Astrocyte (in vitro differentiated cells and primary cell): Measurements from ENCODE around the gene IL17B. TPM values are rescaled to one million over a fixed set of nuclear protein-coding genes. Genes with fewer than 3 reads are reported as not detected.
A peak's percentile ranks its signal among the peaks of the same experiment; 100 is the strongest.

ENCODE experiments used
- DNase-seq: peaks from one replicate; pipeline ENCODE4 v3.0.0-alpha.2; 2010; ENCODE audit warnings: low read depth
- FAIRE-seq: peaks from 2 replicates; lab custom pipeline; 2011; peaks lifted over from hg19 to GRCh38; lab: Jason Lieb, UNC
- H2AFZ ChIP-seq: 2 replicates; pipeline ENCODE4 v1.6.0; 2012; ENCODE audit warnings: low read depth, low read length, inconsistent platforms
- H3K27ac ChIP-seq: 2 replicates; pipeline ENCODE4 v1.5.1; 2011; ENCODE audit warnings: low read depth, low read length, inconsistent platforms
- H3K27me3 ChIP-seq: 2 replicates; pipeline ENCODE4 v1.6.0; 2011; ENCODE audit warnings: low read length, inconsistent platforms; ENCODE audit not compliant: insufficient read depth
- H3K36me3 ChIP-seq: 2 replicates; pipeline ENCODE4 v1.5.1; 2011; ENCODE audit warnings: low read length, inconsistent platforms; ENCODE audit not compliant: insufficient read depth
- H3K4me1 ChIP-seq: 2 replicates; pipeline ENCODE4 v1.5.1; 2011; ENCODE audit warnings: low read length, inconsistent platforms; ENCODE audit not compliant: insufficient read depth
- H3K4me2 ChIP-seq: 2 replicates; pipeline ENCODE4 v1.6.0; 2012; ENCODE audit warnings: low read length, inconsistent platforms
- H3K4me3 ChIP-seq: 2 replicates; pipeline ENCODE4 v1.5.1; 2011; ENCODE audit warnings: low read depth, mild to moderate bottlenecking, low read length, inconsistent platforms; ENCODE audit not compliant: insufficient read depth
- H3K79me2 ChIP-seq: 2 replicates; pipeline ENCODE4 v1.6.0; 2012; ENCODE audit warnings: mild to moderate bottlenecking, low read length, inconsistent platforms; ENCODE audit not compliant: insufficient read depth
- H3K9ac ChIP-seq: 2 replicates; pipeline ENCODE4 v1.6.0; 2012; ENCODE audit warnings: mild to moderate bottlenecking, low read length, inconsistent platforms
- H3K9me3 ChIP-seq: 2 replicates; pipeline ENCODE4 v1.5.1; 2012; ENCODE audit warnings: low read depth, mild to moderate bottlenecking, low read length, inconsistent platforms; ENCODE audit not compliant: insufficient read depth
- H4K20me1 ChIP-seq: 2 replicates; pipeline ENCODE4 v1.6.0; 2012; ENCODE audit warnings: low read length, inconsistent platforms; ENCODE audit not compliant: insufficient read depth
- H3K27ac Mint-ChIP-seq: one replicate; pipeline ENCODE4 v1.8.0; 2021; ENCODE audit warnings: mild to moderate bottlenecking, mixed read lengths; ENCODE audit not compliant: unreplicated experiment
- H3K27me3 Mint-ChIP-seq: one replicate; pipeline ENCODE4 v1.8.0; 2021; ENCODE audit warnings: low read depth, mixed read lengths; ENCODE audit not compliant: unreplicated experiment
- H3K36me3 Mint-ChIP-seq: one replicate; pipeline ENCODE4 v1.8.0; 2021; ENCODE audit warnings: low read depth, mixed read lengths; ENCODE audit not compliant: unreplicated experiment
- H3K4me1 Mint-ChIP-seq: one replicate; pipeline ENCODE4 v1.8.0; 2021; ENCODE audit warnings: low read depth, mixed read lengths; ENCODE audit not compliant: unreplicated experiment
- H3K4me3 Mint-ChIP-seq: one replicate; pipeline ENCODE4 v1.8.0; 2021; ENCODE audit warnings: mild to moderate bottlenecking, moderate library complexity, mixed read lengths; ENCODE audit not compliant: unreplicated experiment
- H3K9me3 Mint-ChIP-seq: one replicate; pipeline ENCODE4 v1.8.0; 2021; ENCODE audit warnings: mild to moderate bottlenecking, mixed read lengths; ENCODE audit not compliant: unreplicated experiment
- CTCF ChIP-seq: IDR thresholded peaks from 2 replicates; pipeline ENCODE4 v1.5.1; 2011; ENCODE audit warnings: low read depth, mild to moderate bottlenecking, inconsistent platforms, low read length, moderate library complexity; ENCODE audit not compliant: insufficient read depth
- EZH2 ChIP-seq: IDR thresholded peaks from 2 replicates; pipeline ENCODE4 v1.6.1; 2012; ENCODE audit warnings: mild to moderate bottlenecking, low read length, inconsistent platforms; ENCODE audit not compliant: insufficient read depth
- total RNA-seq: library from RNA; stranded (reverse); gene quantifications from 2 replicates; pipeline ENCODE4 v1.2.1, GENCODE V29; 2021

IL17B gene
- total RNA-seq, 1 donor from 2014 or later = 0.54 TPM

- H2AFZ ChIP-seq = no peak overlapping the region
- no peak for FAIRE-seq
- H3K27ac Mint-ChIP-seq = no peak overlapping the region
These were observed 45.2 kb downstream of the IL17B start for GRCh38 chr5:149333711-149334443.

GRCh38 chr5:149328177-149328576 lies 50.9 kb downstream of the IL17B start:
- FAIRE-seq = no peak
- no peaks in the 10 kb centered on the region for H3K27me3 Mint-ChIP-seq
- DNase-seq = no peak
- no peak overlapping the region for H3K4me3 Mint-ChIP-seq
- H3K9ac ChIP-seq = no peak overlapping the region
- peaks cover 3% of the 10 kb centered on the region for H3K36me3 Mint-ChIP-seq
- H3K4me2 ChIP-seq = no peak overlapping the region
- no peak overlapping the region for H3K27ac Mint-ChIP-seq
- no peaks in the 10 kb centered on the region for H3K9me3 ChIP-seq
- no peaks in the 10 kb centered on the region for H4K20me1 ChIP-seq
- H3K27ac ChIP-seq = no peak overlapping the region
- no peak overlapping the region for H2AFZ ChIP-seq
- H3K27me3 ChIP-seq = no peaks in the 10 kb centered on the region
- no peak for TF ChIP-seq EZH2
- no peak for TF ChIP-seq CTCF
- no peak overlapping the region for H3K4me3 ChIP-seq
- peaks cover 21% of the 10 kb centered on the region for H3K4me1 Mint-ChIP-seq
- H3K36me3 ChIP-seq = no peaks in the 10 kb centered on the region
- no peaks in the 10 kb centered on the region for H3K4me1 ChIP-seq
- no peaks in the 10 kb centered on the region for H3K9me3 Mint-ChIP-seq
- H3K79me2 ChIP-seq = no peaks in the 10 kb centered on the region

More at GRCh38 chr5:149333711-149334443, 45.2 kb downstream of the IL17B start:
- Histone ChIP-seq H3K27me3 (no peaks in the 10 kb centered on the region), H3K4me2 (peak overlapping the region; percentile 24), H3K79me2 (no peaks in the 10 kb centered on the region), H4K20me1 (no peaks in the 10 kb centered on the region), H3K9me3 (no peaks in the 10 kb centered on the region), H3K9ac (no peak overlapping the region), H3K36me3 (no peaks in the 10 kb centered on the region), H3K4me3 (no peak overlapping the region), H3K4me1 (peaks cover 5% of the 10 kb centered on the region), H3K27ac (no peak overlapping the region)
- Mint-ChIP-seq H3K27me3 (no peaks in the 10 kb centered on the region), H3K9me3 (no peaks in the 10 kb centered on the region), H3K4me1 (peaks cover 3% of the 10 kb centered on the region), H3K4me3 (no peak overlapping the region), H3K36me3 (no peaks in the 10 kb centered on the region)
- TF ChIP-seq CTCF (no peak), EZH2 (no peak)
- DNase-seq = no peak

GRCh38 chr5:149326611-149327010 lies 52.5 kb downstream of the IL17B start:
- H3K27ac ChIP-seq = no peak overlapping the region
- Mint-ChIP-seq H3K27ac (no peak overlapping the region), H3K27me3 (no peaks in the 10 kb centered on the region), H3K9me3 (no peaks in the 10 kb centered on the region), H3K36me3 (peaks cover 5% of the 10 kb centered on the region), H3K4me1 (peaks cover 27% of the 10 kb centered on the region), H3K4me3 (no peak overlapping the region)
- TF ChIP-seq CTCF (no peak), EZH2 (no peak)
- FAIRE-seq (no peak), DNase-seq (no peak)
- H3K79me2 ChIP-seq = no peaks in the 10 kb centered on the region
- H3K4me3 ChIP-seq = no peak overlapping the region
- H3K9ac ChIP-seq = no peak overlapping the region
- H3K36me3 ChIP-seq = no peaks in the 10 kb centered on the region
- no peak overlapping the region for H2AFZ ChIP-seq
- no peaks in the 10 kb centered on the region for H3K4me1 ChIP-seq
- H4K20me1 ChIP-seq = no peaks in the 10 kb centered on the region
- no peak overlapping the region for H3K4me2 ChIP-seq
- H3K9me3 ChIP-seq = no peaks in the 10 kb centered on the region
- H3K27me3 ChIP-seq = no peaks in the 10 kb centered on the region
